GM19328 (cell line): ENCODE data around the gene KLHL20.
"Not testable (repeated sequence)": the region's sequence is repeated elsewhere in the genome, so short reads cannot be mapped to it uniquely, and the experiment has no call there.

Experiments
- ATAC-seq: cut with Tn5 transposase; IDR thresholded peaks from one replicate; pipeline ENCODE4 v1.9.1; 2021; ENCODE audit warnings: mild to moderate bottlenecking, moderate library complexity; ENCODE audit not compliant: unreplicated experiment

KLHL20 gene

DNA sequence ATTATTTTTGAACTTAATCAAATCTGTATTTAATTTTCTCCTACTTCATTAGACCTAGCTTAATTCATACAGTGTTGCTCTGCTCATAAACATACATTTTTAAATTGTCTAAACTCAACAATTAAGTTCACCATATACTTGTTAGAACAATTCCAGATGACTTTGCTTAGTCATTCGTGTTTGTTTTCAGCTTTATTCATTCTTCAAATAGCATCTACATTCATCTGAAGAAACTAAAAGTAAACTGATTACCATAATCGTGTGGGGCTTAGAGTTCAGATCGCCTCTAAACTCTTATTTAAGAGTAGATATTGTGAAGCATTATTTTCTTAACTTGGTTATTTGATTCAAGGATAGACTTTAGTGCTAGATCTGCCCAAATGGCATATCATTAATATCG is 34.4 kb downstream of the KLHL20 start:
- ATAC-seq, result no peak

DNA sequence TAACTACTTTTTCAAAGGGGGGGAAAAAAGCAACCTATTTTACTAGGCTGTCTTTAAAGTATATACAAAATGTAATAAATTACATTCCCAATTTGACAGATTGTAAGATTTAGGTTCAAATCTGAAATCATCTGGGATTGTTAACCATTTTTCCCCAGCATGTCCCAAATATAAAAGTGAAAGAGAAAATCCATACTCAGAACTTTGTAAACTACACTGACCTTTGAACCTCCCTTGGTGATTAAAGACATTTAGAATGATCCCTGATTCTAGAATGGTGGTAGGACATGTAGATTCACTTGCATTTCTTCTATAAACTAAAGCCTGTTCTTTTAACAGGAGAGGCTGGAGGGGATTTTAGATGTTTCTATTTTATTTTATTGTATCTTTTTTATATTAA is 39.0 kb downstream of the KLHL20 start:
- no peak for ATAC-seq

DNA sequence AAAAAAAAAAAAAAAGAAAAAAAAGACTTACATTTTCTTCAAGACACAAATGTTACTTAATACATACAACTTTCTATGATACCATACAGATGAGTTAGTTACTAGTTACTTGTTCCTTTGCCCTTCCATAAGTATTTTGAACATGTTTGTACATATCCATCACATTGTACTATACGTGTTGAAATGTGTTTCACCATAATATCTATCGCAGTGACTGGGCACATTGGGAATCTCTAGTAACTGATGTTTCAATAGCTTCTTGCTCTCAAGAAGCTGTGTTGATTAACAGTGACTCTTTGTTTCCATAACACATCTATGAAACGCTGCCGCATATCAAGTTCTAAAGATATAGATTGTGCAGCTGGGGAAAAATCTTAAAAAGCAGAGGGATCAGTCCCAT is 42.9 kb downstream of the KLHL20 start:
- ATAC-seq, result no peak

DNA sequence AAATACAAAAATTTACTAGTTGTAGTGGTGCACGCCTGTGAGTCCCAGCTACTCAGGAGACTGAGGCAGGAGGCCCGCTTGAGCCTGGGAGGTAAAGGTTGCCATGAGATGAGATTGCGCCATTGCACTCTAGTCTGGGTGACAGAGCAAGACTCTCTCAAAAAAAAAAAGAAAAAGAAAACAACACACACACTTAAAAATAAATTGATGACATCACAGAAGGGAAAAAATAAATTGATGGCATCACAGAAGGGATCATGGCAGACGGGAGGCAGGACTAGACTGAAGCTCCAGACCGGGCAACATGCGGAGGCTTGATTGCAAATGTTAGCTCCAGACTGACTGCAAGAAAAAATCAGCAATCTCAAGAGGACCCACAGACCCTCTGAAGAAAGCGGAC is 43.3 kb downstream of the KLHL20 start:
- ATAC-seq, result no peak

DNA sequence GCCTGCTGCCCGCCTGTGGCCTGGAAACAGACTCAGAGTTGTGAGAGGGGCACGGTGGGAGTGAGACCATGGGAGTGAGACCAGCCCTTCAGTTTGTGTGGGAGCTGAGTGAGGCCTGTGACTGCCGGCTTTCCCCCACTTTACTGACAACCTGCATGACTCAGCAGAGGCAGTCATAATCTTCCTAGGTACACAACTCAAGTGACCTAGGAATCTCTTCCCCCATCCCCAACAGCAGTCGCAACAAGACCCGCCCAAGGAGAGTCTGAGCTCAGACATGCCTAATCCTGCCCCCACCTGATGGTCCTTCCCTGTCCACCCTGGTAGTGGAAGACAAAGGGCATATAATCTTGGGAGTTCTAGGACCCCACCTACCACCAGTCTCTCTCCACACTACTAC is 44.2 kb downstream of the KLHL20 start:
- no peak for ATAC-seq

DNA sequence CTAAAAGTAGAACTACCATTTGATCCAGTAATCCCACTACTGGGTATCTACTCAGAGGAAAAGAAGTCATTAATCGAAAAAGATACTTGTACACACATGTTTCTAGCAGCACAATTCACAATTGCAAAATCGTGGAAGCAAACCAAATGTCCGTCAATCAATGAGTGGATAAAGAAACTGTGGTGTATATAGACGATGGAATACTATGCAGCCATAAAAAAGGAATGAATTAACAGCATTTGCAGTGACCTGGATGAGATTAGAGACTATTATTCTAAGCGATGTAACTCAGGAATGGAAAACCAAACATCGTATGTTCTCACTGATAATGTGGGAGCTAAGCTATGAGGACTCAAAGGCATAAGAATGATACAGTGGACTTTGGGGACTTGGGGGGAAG is 49.5 kb downstream of the KLHL20 start:
- not testable (repeated sequence) for ATAC-seq

DNA sequence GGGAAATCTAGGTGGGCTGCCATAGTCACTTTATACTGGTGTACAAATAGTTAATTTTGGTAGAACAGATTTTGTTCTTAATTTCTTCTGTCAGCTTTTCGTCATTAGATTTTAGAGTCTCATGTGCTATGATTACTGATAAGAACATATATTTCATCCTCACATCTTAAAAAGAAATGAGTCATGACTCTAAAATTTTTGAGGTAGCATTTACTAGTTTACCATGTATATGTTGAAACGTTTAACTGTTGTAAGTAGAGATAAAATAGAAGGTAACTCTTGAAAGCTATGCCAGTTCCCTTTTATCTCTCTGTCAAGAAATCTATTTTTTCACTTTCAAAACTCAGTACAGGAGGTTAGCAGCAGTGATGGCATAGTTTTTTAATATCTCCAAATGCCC is 53.4 kb downstream of the KLHL20 start:
- no peak for ATAC-seq

DNA sequence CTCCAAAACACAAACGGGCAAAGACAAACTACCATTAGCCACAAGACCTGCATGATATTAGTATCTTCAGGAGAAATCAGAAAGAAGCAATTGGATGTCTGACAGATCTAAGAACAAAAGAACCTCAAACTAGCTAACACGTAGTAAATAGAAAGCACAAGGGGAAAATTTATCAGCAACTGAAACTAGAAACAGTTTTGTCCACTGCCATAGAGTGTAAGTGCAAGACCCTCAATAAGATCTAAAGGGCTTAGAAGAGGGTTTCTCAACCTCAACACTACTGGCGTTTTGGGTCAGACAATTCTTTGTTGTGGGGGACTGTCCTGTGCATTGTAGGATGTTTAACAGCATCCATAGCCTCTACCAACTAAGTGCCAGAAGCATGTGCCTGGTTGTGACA is 54.0 kb downstream of the KLHL20 start:
- no peak for ATAC-seq

DNA sequence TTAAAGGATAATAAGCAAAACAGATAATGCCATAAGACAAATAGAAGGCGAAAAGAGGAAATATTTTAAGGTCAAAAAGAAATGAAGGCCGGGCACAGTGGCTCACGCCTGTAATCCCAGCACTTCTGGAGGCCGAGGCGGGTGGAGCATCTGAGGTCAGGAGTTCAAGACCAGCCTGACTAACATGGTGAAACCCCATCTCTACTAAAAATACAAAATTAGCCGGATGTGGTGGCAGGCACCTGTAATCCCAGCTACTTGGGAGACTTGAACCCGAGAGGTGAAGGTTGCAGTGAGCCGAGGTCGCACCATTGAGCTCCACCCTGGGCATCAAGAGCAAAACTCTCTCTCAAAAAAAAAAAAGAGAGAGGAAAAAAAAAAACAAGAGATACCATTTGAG is 55.5 kb downstream of the KLHL20 start:
- ATAC-seq, result not testable (repeated sequence)

DNA sequence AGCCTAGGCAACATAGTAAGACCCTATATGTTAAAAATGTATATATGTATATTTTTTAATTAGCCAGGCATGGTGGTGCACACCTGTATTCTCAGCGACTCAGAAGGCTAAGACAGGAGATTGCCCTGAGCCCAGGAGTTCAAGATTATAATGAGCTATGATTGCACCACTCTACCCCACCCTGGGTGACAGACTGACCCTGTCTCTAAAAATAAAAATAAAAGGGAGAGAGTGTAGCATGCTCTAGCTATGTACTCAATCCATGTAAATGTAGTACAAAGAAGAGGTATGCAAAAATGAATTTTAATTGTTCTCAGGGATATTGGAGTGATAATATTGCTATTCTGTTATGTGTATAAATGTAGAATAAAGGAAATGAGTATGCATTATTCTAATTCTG is 56.8 kb downstream of the KLHL20 start:
- no peak for ATAC-seq

DNA sequence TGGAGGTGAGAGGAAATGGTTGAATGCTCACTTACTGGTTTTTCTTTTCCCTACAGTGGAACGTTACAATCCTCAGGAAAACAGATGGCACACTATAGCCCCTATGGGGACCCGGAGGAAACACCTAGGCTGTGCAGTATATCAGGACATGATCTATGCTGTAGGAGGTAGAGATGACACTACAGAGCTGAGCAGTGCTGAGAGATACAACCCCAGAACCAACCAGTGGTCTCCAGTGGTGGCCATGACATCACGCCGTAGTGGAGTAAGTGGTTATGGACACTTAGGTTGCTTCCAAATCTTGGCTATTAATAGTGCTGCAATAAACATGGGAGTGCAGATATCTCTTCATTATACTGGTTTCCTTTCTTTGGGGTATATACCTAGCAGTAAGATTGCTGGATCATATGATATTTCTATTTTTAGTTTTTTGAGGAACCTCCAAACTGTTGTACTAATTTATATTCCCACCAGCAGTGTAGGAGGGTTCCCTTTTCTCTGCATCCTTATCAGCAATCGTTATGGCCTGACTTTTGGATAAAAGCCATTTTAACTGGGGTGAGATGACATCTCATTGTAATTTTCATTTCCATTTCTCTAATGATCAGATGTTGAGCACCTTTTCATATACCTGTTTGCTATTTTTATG is 60.9 kb downstream of the KLHL20 start:
- no peak for ATAC-seq

DNA sequence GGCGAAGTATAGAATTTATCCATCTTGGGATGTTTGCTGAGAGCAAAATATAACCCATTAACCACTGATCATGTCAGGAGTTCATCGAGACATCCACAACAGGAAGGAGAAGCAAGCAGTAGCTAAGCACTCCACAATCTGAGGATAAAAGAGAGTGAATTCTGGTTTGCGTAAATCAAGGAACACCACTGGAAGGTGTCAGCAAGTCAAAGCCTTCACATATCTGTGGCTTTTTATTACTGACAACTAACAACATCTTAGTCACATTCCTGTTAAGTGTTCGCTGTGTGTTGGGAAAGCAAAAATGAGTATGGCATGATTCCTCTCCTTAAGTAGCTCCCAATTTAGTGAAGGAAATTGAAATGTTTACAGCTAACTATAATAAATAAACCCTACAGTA is 65.2 kb downstream of the KLHL20 start:
- ATAC-seq, result no peak

DNA sequence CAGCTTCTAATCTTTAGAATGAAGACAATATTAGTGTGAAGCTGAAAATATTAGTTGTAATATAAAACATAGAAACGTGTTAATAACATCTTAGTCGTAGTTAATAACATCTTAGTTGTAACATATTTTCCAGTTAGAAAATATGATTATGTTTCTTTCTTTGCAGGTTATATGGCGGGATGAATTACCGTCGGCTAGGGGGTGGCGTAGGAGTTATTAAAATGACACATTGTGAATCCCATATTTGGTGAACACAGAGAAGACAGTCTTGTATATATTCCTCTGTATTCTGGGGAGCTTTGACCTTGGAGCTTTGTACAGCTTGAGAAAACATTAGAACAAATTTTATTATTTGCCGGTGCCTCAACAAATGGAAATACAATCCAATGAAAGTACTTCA is 70.2 kb downstream of the KLHL20 start:
- no peak for ATAC-seq

DNA sequence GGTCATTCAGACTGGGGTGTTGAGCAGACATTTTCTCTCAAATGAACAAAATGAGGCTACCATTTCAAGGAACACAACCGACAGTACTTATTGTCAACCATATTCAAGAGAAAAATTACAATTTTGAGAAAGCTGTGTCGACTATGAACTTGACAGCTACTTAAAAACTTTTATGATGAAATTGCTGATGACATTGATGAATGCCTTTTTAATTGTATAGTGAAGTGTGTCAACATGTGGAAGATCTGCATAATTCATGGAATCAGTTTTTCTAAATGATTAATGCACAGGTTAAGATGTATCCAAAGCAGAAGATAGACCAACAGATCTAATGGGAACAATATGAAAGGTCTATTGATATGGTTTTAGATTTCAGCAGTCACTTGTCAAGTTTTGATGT is 75.1 kb downstream of the KLHL20 start:
- ATAC-seq, result no peak

DNA sequence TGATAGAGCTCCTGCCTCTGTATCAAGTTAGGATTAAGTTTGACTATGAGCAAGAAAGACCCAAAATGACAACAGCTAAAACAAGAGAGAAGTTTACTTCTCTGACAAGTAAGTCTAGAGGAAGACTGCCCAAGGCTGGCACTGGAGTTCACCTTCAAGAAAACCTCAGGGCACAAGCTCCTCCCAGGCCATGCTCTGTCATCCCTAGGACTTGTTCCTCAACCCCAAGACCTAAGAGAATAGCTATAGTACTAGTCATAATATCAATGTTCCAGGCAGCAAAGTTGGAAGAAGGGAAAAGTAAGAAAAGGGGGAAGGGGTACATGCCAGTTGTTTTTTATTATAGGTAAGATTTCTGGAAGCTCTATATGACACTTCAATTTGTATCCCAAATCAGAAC is 83.3 kb downstream of the KLHL20 start:
- ATAC-seq, result no peak

DNA sequence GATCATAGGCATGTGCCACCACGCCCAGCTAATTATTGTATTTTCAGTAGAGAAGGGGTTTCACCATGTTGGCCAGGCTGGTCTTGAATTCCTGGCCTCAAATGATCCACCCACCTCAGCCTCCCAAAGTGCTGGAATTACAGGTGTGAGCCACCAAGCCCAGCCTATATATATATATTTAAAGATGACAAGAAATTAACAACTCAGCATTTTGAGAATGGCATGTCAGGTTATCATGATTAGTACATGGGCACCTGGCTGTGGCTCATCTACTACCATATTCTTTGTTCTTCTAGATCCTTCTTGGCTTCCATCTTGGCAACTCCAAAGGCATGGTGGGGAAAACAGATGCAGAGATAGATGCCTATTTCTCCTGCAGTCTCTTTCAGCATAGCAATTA is 85.2 kb downstream of the KLHL20 start:
- ATAC-seq, result not testable (repeated sequence)

DNA sequence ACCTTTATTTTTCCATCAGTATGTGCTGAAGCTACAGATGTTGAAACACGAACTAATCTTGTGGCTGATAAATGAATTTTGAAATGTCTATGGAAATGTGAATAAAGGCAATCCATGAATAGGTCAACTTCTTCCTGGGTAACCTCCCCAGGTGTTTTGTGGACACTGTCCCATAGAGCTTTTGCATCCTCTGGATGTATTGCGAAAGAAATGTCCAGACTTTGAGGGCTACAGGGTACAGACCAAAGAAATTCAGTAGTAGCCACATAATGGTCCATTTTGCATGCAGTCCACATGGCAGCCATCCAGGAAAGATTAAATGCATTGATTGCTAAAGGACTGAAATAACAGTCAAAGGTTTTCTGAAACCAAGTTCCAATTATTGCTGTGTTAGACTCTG is 88.2 kb downstream of the KLHL20 start:
- ATAC-seq, result no peak

DNA sequence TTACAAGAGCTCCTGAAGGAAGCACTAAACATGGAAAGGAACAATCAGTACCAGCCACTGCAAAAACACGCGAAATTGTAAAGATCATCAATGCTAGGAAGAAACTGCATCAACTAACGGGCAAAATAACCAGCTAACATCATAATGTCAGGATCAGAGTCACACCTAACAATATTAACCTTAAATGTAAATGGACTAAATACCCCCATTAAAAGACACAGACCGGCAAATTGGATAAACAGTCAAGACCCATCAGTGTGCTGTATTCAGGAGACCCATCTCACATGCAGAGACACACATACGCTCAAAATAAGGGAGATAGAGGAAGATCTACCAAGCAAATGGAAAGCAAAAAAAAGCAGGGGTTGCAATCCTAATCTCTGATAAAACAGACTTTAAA is 98.9 kb downstream of the KLHL20 start:
- not testable (repeated sequence) for ATAC-seq

DNA sequence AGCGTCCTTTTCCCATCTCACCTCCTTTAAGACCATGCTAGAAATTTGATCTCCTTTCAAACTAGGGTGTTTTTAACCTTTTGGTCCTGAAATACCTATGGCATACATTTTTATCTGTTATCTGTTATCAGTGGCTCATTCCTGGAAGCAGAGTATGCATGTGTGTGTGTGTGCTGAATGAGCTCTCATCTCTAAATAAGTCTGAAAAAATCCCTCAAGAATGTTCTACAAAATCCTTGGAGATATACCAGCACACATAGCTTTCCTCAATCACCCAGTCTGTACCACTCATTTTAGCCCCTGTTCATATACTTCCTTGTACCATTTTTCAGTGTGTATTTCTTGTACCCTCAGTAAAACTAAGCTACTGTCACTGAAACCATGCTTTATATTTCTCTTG is 103.7 kb downstream of the KLHL20 start:
- no peak for ATAC-seq

DNA sequence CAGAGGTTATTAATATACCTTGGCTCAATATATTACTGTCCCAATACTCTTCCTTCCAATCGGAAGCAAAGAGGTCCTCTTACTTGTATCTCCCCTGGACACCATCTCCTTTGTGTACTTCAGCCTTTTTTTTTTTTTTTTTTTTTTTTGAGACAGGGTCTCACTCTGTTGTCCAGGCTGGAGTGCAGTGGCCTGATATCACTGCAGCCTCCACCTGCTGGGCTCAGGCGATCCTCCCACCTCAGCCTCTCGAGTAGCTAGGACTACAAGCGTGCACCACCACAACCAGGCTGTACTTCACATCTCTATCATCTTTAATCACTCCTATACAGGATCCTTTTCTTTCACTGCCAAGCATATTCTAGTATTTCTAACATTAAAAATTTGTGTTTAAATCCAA is 106.9 kb downstream of the KLHL20 start:
- no peak for ATAC-seq

DNA sequence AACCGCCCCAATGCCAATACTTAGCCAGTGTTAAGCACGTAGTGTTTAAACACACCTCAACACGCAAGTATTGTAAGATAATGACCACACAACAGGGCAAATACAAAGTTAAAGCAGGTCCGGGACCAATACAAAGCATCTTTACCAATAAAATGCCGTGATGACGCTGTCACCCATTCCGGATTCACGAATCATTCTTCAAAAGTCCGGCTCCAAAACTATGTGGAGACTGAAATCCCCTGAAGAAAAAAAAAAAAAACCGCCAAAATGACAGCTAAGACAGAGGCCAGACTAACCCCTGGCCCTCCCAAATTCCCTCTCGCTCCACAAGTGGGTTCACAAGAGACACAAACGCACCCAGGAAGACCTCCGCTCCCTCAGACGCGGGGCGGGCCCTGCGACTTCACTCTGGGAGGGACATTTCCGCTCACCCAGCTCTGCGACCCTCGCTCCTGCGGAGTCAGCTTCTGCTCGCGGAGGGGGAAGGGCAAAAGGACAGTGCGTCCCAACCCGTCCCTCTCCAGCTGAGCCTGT is 109.1 kb downstream of the KLHL20 start:
- ATAC-seq, result peak; percentile 37

DNA sequence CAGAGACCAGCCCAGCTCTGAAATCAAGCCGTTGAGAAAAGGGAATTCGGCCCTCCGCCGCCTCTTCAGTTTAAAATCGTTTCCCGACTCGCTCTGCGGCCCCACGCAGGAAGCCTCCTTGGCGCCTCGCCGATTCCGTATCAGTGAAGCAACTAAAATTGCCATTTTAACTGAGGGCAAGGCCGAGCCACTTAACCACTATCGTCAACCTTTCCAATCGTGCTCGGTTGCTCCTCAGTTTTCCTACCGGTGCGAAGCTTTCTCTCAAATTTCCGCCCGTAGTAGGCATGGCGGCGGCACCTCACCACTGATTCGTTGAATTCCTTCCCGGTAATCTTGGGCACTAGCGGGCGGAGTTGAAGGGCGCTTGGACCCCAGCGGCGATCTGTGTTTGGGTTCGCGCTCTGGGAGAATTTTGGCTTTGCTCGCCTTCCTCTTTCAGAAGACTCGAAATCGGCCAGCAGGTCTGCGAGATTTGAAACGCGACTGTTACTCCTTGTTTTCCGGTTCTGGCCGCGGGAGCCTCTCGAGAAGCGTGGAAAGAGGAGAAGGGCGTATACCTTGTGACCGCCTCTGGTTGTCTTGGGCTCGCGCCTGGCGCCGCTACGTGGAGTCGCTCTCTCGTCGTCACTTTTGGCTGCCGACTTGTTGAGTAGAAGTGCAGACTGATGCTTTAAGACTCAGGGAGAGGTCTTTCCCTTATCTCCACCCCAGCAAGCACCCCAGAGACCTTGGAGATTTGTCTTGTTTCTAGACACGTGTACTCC is 109.7 kb downstream of the KLHL20 start, which contains the start of the genes CENPL and DARS2:
Gene CENPL (minus strand): TSS at position 569 of the 767 bp plus-strand sequence. CDS start 13,584 bp downstream, outside the sequence.
Gene DARS2 (plus strand): TSS at position 359 of the 767 bp plus-strand sequence. CDS start 557 bp downstream, outside the sequence.
- ATAC-seq, result peak; percentile 83
